CD4-positive, alpha-beta T cell treated with Interferon alpha-2 for 1 hour (primary cell): Measurements from ENCODE around the gene SPATA32.

ENCODE experiments used
- DNase-seq, 2 donors: peaks; one replicate each; pipeline ENCODE4 v3.0.0-alpha.2; 2020 to 2022

The SPATA32 gene

GRCh38 chr17:45293413-45294211, 31.7 kb upstream of the SPATA32 start:
- DNase-seq: peak in 1 of 2 donors; percentile 56

DNA sequence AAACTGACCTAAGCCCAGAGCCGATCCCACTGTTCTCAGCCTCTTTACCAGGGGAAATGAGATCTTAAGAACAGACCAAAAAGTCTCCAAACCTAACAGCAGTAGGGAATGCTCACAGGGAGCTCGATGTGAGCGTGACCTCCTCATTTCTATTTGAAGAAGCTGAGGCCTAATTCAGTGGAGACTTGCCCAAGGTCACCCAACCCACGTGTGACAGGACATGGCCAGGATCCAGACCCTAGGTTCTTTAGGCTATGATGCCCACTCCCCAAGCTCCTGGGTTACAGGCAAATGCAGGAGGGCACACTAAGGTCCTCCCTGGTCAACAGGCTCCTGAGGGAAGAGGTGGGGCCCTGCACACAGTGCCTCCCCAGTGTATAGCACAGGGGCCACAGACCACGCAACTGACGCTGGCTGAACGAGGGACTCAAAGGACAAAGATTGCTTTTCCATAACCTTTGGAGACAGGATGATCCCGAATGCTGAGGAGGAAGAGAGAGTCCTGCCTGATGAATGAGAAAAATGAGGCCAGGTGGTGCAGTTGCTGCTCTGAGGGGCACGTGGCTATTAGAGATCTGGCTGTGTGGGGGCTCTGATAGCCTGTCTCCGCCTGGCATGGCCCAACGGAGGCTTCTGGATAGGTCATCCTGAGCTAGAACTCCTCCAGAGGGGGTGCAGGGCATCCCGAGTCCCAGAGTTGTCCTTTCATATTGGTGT, 31.0 kb upstream of the SPATA32 start:
- no peak for DNase-seq

GRCh38 chr17:45291171-45291805, 29.4 kb upstream of the SPATA32 start:
- peak in 1 of 2 donors; percentile 22 for DNase-seq

GRCh38 chr17:45290269-45290765, 28.4 kb upstream of the SPATA32 start:
- DNase-seq: no peak

DNA sequence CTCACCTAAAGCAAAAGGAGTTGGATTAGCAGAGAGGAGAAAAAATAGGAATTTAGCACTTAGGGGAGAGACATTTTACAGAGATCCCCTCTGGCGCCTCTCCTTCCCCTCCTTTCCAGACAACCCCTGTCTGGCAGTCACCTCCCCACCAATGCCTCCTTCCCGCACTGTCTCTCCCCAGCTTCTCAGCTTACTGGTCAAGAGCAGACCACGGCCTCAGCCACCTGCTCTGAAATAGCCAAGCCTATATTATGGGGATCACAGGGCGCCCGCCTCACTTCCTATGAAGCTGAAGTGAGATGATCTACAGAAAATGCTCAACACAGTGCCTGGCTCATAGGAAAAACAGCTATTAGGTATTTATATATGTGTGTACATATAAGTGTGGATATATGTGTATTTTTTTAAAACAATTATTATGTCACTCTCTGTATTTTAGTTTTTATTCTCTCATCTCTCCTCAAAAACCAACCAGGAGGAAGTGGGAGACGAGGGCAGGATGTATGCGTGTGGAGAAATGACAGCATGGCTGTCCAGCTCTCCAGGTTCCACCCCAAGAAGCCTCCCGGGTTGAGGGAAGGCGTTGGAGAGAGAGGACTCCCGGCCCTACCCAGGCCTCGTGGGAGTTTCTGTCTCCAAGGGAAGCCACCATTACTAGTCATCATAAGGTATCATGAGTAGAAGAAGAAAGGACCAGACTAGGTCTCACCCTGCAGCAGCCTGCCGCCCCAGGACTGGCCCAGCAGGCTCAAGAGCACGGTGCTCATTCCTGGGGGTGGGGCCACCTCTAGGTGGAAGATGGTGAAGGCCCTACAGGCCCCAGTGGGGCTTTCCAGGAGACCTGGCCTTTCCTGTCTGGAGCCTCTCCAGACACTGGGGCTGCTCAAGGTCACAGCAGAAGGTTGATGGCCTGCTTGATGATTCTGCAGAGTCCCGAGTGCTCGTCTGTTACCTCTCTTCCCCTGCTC, 27.7 kb upstream of the SPATA32 start:
- DNase-seq: no peak

DNA sequence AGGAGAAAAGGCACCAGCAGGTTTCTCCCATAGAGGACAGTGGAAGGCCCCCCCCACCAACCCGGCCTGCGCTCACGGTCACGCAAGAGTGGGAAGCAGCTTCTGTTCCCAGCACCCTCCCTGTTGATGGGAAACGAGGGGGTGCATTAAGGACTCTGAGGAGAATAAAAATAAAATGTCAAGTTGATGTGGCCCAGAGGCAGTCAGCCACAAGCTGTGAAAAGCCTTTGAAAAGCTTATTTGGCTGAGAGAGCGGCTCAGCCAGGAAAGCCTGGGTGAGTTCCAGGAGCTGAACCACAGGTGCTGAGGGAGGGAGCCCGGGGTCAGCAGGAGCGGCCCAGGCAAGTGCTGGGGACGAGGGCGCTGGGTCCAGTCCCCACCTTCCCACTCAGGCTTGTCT, 26.9 kb upstream of the SPATA32 start:
- no peak for DNase-seq

DNA sequence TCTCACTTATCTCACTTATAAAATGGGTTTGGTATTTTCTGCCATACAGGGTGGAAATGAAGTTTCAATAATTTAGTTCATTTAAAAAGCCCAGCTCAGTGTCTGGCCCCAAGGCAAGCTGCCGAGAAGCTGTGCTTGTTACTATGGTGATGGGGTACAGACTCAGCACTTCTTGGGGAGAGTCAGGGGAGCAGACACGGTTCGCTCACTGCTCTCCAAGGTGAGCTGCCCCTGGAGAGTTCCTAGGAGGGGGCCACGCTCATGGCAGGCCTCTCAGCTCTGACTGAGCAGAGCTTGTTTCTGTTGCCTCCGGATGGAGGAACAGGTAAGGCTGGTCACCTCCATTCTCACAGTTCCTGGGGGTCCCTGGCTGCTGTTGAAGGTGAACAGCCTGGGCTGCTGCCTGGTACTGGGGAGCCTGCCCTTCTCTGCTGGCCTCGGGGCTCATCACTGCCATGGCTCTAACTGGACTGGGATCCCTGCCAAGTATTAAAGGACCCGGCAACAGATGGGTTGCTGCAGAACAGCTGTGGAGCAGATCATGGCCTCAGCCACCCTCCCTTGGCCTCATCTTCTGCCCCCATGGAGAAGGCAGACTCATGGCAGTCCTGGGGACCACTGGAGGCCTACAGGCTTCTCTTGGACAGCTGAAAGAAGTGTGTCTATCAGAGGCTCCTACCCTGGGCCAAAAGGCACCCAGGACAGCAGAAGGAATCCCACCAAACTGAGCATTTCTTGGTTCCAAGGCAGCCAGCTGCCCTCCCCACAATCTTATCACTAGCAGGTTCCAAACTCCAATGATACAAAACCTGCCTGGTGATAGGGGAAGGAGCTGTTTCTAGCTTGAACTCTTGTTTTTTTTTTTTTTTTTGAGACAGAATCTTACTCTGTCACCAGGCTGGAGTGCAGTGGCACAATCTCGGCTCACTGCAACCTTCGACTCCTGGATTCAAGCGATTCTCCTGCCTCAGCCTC, 25.9 kb upstream of the SPATA32 start:
- DNase-seq: no peak

GRCh38 chr17:45286286-45286685, 24.4 kb upstream of the SPATA32 start:
- no peak for DNase-seq

GRCh38 chr17:45284176-45285140, 22.6 kb upstream of the SPATA32 start:
- peak; percentile 37 to 45 for DNase-seq

GRCh38 chr17:45283711-45284110, 21.8 kb upstream of the SPATA32 start:
- DNase-seq: no peak

DNA sequence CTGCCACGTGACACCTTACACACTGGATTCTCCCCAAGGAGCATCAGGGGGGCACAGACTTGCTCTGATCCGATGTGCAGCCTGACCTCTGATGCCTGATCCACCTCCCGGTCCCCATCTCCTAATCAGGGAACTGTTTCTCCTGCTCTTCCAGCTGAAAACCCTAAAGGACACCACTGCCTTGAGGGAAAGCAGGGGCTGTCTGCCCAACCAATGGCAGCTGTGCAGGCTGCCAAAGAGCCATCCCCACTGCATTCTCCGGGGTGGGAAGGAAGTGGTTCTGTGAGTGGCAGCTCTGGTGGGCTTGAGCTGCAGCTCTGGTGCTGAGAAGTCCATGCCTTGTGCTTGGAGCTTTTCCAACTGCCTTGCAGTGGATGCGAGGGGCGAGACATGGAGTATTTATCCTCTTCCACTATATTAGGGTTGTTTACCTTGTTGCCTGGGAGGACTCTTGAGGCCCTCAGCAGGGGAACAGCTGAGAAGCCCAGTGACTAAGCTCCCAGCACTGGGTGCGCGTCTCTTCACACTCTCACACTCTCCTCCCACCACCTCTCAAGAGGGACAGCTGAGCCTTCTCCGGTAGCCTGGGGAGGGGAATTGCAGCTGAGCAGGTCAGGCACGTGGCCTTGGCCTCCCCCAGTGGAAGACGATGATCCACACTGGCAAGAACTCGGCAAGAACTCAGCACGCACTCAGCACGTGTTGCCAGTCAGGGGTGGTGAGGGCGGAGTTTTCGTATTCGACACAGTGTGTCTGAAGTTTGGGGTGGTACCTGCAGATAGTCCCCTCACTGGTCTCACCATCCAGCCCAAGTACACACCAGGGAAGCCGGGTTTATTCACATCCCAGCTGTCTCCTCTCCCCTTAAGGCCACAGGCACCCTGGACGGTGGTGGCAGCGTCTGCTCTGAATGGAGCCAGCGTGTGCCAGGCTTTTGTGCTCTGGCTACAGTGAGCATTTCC, 21.1 kb upstream of the SPATA32 start:
- no peak for DNase-seq

DNA sequence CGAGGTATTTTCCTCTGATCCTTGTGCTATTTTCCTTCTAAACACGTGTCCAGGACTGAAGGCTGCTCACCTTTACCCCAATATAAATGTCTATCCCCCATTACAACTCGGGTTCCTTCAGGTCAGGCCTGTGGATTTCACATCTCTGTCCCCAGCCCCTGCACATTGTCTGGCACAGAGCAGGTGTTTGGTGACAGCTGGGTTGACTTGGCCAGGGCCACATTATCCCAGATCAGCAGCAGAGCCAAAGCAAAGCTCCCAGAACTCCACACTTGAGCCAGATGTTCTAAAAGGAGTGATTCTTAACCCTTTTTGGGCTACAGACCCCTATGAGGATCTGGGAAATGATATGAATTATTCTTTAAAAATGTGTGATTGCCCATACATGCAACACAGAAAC, 18.0 kb upstream of the SPATA32 start:
- no peak for DNase-seq

GRCh38 chr17:45277992-45278391, 16.1 kb upstream of the SPATA32 start:
- no peak for DNase-seq

DNA sequence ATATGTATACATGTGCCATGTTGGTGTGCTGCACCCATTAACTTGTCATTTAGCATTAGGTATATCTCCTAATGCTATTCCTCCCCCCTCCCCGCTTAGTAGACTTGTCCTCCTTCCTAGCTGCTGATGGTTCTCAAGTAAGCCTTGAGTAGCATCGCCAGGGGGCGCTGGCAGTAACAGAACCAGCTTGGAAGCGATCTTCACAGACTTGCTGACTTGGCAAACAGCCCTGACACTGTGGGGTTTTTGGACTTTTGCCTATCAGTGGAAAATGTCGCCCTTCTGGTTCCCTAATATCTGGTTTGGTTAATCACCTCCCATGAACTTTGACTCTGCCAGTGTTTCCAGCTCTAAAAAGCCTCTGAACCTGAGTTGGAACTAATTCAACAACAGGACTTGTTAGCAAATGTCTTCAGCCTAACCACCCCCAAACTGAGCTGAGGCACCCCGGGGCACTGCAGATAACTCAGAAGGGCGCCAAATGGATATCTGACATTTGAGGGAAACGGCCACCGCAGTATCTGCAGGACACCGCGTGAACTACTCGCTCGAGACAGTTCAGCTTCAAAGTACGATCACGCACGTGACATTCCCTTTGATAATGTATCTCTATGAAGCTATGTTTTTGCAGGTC, 15.4 kb upstream of the SPATA32 start:
- DNase-seq: peak; percentile 89 to 91

DNA sequence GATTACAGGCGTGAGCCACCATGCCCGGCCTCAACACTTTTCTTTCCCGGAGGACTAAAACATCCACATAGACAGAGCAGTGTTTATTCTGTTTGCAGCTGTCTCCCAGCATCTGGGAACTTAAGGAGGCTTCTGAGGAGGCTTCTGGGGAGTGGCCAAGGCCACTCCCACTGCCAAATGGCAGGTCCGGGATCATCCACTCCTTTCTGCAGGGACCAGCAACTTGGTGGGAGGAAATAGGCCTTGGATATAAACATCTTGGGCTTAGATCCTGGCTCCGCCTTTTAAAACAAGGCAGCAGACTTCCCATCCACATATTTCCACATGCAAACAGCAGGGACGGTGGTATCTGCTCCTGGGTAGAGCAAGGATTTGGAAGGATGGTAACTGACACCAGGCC, 14.1 kb upstream of the SPATA32 start:
- DNase-seq: no peak

DNA sequence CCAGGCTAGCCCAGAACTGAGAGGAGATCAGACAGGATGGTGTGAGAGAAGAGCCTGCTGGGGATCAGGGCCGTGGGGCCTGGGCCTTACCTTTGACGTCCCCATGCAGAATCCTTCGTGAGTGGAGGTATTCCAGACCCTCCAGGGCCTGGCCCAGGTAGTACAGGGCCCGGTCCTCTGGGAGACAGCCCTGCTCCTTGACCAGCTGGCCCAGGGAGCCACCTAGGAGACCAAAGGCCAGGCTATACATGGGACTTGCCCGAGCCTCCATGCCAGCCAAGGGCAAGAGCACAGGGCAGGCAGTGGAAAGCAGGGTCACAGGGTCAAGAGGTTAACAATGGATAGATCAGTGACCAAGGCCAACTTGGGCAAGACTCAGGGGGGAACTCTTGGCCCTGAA, 12.1 kb upstream of the SPATA32 start:
- no peak for DNase-seq

DNA sequence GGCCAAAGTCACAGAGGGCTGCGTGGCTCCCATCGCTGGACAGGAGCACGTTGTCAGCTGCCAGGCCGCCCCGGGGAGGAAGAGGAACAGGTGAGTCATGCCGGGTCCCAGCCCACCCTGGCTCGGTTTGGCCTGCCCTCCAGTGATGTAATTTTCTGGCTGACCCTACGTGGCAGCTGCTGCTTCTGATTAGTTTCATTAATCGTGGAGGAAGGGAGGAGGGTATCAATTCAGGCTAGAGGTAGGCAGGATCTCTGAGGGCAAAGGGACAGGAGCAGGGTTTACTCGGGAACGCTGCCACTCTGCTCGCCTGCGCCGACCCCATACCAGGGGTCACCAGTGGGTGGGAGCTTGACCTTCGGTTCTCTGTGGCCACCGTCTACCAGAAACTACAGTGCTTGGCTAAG, 11.7 kb upstream of the SPATA32 start:
- no peak for DNase-seq

- no peak for DNase-seq
These were observed 9.7 kb upstream of the SPATA32 start for GRCh38 chr17:45271603-45272002.
